ENCODE measurements around the gene TOM1.
A peak's percentile ranks its signal among the peaks of the same experiment; 100 is the strongest.

TOM1 gene

DNA sequence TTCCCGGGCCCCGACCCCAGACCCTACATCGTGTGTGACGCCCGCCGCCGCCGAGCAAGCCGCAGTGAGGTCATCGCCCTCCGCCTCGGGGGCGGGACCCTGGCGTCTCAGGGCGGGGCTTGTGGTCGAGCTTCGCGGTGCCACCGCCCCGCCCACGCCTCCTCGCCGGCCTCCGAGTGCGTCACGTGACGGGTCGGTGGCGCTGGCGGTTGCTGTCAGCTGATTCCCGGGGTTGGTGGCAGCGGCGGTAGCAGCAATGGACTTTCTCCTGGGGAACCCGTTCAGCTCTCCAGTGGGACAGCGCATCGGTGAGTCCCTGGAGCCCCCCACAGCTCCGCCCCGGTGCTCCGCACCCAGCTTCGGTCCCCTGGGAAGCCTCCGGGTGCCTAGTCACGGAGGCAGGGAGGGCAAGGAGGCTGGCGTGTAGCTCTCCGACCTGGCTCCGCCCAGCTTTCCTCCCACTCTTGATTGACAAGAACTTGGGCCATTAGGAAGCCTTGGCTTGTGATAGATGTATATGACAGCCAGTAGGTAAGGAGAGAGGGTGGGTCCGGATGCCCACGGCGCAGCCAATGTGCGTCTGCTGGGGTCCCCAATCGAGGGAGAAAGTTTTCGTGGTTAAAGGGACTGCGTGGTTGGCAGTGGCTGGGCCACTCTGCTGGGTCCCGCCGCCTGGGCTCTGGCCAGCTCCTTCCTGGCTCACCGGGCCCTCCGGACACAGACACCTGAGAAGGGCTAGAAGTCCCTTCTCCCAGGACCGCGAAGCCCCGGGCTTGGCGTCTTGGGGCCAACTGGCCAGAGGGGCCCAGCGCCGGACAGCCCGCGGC is at the start of gene TOM1:
TSS of gene TOM1 (plus strand) at position 222 of the 827 bp plus-strand sequence. CDS start at position 257, 35 bp downstream.
- peak; percentile 97 for DNase-seq

DNA sequence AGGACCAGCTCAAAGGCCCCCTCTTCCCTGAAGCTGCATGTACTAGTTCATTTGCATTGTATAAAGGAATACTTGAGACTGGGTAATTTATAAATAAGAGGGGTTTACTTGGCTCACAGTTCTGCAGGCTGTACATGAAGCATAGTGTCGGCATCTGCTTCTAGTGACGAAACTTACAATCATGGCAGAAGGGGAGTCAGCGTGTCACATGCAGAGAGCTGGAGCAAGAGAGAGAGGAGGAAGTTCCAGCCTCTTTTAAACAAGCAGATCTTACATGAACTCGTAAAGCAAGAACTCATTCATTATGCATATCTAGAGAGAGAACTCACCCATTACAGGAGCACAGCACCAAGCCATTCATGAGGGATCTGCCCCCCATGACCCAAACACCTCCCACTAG is 49.5 kb upstream of the TOM1 start:
- no peak for DNase-seq

DNA sequence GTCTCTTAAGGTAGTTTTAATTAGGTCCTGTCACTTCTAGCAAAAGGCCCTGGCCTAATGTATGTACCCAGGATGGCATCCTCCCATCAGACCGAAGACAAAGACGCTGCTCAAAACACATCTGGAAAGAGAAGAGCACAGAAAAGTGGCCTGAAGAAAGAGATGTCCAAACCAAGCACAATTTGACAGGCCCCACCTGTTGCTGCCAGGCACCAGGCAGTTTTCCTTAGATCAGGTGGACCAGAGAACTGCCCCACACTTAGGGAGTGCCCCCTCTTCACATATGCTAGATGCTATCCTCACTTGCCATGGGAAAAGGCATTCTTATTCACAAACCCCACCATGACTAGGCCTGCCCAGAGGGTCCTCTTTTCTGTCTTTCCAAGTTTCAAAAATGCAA is 45.7 kb upstream of the TOM1 start:
- no peak for DNase-seq

DNA sequence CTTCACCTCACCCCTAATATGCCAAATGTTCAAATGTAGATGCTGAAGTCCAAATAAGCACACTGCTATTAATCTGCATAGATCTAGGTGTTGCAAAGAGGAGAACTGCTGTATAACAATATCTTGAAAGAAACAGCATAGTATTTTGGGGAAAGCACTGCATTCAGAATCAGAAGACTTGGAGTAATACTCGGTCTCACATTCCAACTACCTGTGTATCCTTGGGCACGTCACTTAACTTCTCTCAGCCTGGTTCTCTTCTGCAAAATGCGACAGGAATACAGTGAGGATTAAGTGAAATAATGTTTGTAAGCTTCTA is 42.7 kb upstream of the TOM1 start:
- no peak for DNase-seq

DNA sequence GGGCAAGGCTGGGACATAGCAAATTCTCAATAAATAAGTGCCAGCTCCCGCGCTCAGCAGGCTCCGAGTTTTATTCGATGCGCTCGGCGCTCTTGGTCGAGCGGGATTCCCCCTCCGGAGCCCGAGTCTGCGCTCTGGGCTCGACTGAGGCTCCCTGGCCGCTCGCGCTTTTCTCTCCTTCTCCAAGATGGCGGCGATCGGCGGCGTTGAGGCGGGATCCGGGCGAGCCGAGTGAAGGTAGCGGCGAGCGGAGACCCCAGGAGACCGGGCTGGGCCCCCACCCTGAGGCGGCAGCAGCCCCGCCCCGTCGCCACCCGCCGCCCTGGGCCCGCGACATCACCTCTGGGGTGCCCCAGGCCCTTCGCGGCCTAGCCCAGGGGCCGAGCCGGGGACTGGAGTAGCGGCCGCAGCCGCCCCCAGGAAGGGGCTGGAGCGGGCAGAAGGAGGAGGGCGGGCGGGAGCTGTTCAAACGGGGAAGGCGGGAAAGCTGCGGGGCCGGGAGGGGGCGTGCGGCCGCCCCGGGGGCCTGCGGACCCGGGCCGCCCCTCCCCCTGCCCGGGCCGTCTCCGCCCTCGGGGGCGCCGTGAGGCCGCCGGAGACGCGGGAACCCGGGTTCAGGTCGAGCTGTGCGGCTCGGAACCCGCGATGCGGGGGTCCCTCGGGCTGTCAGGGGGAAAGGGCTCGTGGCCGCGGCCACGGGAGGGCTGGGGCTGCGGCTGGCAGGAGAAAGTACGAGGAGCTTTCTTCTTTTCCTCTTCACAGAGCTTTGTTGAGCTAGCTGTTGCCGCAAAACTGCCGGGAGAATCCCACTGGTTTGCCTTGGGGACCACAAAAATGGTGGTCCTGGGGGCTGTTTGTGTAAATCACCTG is 42.1 kb upstream of the TOM1 start, which contains the start of gene HMGXB4:
TSS of gene HMGXB4 (plus strand) at position 173 of the 870 bp plus-strand sequence. CDS start 4,898 bp downstream, outside the sequence.
- peak; percentile 94 for DNase-seq

DNA sequence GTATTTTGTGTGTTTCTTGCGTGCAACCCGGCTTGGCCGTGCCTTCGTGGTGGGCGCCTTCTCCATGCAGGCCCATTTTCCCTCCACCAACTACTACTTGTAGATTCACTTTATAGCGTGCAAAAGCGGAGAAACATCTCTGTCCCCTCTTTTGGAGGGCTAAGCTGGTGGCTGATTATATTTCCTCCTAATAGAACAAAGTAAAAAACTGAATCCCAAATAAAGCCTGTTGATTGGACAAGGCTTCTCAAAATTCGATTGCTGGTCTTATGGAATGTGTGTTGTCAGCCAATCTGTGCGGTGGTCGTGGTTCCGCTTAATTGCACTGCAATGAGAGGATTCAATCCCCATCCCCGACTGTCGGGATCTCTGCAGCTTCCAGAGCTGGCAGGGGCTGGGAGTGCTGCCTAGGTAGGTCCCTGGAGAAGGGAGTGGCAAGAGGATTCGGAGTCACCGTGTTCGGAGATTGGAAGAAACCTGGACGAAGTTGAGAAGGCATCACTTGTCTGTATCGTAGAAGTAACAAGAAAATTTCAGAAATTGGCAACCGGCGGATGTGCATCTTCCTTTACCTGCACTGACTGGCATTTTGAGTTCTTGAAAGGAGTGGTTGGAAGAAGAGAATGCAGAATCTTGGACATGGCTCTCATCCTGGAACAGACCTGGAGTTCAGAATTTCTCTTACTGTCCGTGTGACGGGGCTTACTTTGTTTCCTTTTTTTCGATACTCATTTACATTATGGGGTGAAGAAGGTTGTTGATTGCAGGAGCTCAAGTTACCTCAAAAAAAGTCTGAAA is 41.3 kb upstream of the TOM1 start:
- DNase-seq: peak; percentile 7

DNA sequence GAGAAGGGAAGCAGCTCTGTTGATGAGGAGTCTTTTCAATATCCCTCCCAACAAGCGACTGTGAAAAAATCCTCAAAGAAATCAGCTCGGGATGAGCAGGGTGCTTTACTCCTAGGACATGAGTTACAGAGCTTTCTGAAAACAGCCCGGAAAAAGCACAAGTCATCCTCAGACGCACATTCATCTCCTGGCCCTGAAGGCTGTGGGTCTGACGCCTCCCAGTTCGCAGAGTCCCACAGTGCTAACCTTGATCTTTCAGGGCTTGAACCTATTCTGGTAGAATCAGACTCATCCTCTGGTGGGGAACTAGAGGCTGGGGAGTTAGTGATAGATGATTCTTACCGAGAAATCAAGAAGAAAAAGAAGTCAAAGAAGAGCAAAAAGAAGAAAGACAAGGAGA is 34.7 kb upstream of the TOM1 start:
- no peak for DNase-seq

DNA sequence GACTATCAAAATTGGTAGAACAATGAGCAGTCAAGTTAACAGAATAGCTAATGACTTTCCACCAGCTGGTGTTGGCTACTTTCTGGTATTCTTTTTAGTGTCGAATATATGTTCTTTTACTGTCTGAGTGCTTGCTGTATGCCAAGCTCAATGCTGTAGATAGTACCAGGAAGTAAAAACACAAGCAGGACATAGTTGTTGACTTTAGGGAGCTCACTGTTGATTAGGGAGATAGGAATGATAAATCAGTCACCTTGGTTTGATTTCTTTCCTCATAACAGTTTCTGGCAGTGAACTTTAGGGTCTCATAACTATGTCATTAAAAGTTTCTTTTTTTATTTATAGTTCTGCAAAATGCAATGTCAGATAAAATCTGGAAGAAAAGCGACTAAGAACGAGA is 33.4 kb upstream of the TOM1 start:
- no peak for DNase-seq

DNA sequence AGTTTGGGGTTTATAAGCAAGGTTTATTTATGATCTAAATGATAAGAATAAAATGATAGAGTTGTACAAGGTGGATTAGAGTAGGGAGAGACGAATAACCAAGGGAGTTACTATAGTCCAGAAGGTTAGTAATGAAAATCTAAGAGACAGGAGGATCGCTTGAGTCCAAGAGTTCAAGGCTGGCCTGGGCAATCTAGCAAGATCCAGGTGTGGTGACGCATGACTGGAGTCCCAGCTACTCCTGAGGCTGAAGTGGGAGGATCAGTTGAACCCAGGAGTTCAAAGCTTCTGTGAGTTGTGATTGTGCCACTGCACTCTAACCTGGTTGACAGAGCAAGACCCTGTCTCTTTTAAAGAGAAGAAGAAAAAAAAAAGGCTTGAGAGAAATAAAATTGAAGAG is 30.1 kb upstream of the TOM1 start:
- DNase-seq: no peak

DNA sequence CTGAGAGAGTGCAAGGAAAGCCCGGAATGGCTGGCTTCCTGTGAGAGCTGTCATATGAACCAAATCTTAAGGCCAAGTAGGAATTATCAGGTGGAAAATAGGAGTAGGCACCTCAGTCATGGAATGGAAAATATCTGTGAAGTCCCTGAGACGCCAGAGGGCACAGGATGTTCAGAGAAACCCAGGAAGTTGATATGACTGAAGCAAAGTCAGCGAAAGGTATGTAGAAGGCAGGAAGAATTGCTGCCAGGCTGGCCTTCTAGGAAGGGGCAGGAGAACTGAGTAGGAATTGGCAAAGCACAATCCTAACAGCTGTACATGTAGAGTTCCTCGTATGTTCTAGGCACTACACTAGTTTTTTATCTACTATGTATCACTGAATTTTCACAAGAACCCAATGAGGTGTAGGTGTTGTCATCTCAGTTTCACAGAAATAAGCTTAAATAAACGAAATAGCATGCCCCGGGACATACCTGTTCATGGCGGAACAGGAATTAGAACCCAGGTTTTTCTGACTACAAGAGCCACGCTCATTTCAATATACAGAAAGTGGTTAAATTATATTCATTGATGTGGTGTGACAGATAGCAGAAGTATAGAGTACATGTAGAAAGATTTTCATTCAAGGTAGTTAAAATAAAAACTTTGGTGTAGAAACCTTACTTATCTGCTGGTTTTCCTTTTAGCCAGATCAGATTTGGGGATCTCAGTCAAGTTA is 25.4 kb upstream of the TOM1 start:
- DNase-seq: no peak

DNA sequence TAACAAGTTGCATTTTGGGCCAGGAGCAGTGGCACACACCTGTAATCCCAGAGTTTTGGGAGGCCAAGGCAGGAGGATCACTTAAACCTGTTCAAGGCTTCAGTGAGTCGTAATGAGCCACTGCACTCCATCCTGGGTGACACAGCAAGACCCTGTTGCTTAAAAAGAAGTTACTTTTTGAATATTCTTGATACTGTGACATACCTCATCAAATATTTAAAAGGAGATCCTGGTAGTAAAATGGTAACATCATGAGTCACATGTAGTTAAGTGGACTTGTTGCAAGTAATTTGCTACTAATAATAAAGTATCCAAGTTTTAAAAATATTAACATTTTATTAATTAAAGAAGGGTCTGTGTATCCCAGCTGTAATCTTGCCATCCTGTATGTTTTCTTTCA is 24.1 kb upstream of the TOM1 start:
- DNase-seq: no peak

DNA sequence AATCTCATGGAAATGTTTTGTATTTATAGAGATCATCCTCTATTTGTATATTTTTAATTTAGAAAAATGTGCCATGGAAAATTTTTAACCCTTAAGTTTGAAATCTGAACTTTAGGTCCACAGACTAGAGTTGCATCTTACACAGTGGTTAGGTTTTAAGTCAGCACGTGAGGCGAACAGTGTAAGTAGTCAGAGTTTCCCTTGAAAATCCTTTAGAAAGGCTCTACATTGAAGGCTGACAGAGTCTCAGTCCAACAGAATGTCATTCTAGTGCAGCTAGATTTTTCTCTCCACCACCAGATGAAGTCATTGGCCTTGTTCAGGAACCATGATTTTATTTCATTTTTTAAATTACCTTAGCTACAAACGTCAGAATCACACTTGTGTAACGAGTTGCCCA is 23.7 kb upstream of the TOM1 start:
- no peak for DNase-seq

DNA sequence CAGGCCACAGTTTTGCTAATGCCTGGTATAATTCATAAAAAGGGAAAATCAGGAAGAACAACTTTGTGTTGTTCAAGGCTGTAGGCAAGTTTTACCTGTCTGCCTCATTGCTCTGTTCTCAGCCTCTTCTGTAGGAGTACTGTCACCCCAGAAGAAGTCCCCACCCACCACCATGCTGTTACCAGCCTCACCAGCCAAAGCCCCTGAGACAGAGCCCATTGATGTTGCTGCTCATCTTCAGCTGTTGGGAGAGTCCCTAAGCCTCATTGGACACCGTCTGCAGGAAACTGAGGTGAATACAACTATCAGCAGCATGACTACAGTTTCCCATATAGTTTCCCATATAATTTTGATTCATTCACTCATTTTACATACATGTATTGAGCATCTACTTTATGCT is 11.6 kb upstream of the TOM1 start:
- DNase-seq: no peak

DNA sequence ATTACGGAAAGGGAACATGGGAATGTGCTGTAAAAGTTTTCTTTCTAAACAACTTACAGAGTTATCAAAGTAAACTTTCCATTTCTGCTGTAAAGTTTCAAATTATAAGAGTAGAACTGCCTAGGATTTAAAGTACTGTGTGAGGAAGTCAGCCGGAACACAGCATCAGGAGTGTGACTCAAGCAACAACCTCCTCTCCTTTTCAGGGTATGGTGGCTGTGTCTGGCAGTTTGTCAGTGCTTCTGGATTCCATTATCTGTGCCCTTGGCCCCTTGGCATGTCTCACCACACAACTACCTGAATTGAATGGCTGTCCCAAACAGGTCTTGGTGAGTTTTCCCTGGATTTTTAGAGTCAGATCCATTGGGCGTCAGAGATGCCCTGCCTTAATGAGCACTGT is 6.9 kb upstream of the TOM1 start:
- DNase-seq: no peak

DNA sequence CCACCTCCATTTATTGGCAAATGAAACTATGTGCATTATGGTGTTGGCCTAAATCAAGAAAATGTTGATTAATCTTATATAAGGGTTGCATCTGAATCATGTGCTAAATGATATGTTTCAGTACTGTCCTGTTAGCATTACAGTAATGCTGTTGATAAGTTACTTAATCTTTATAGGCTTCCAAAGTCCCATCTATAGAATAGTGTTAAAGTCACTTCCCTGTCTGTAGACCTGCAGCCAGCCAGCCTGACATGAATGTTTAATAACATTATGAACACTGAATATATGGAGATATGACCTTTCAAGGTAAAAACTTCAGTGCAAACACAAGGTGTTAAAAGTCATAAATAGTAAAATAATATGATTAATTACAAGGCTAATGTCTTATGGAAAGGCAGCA is 3.6 kb upstream of the TOM1 start:
- DNase-seq: no peak

DNA sequence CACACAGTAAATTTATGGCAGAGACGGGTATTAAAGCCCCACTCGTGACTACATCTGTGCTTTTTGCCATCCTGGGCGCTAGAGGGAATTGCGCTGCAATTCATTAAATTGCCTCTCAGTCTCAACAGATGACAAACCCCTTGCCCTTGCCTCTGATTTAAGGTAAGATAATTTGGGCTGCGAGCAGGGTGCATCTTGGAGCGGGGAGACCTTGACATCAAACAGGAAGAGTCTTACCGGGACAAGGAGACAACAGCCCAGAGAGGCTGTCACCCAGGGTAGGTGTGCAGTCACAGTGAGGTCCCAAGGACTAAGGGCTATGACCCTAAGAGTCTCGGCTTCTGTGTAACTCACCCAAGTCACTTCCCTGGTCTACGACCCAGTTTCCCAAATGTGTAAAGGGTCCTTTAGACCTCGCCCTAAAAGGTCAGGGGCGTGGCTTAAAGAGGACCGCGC is 449 bp upstream of the TOM1 start:
- DNase-seq: peak; percentile 10

DNA sequence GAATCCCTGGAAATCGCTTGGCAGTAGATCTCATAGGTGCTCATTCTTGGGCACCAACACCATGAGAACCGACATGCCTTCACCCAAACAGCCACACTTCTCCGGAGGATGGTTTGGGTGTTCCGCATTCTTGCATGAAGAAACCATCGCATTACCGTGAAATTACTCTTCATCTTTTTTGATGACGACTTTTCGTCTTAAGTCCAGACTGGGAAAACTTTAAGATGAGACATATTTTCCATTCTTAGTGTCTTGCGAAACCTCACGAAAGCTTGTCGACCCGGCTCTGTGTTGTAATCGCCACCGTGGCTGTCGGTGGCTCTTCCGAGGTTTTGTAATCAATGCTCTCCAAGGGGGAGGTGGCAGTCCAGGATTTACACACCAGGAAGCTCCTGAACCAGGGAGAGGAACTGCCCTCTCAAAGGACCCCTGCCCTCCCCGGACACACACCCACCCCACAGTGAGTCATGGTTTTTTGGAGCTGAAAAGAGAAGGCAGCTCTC is 1.7 kb downstream of the TOM1 start:
- no peak for DNase-seq

DNA sequence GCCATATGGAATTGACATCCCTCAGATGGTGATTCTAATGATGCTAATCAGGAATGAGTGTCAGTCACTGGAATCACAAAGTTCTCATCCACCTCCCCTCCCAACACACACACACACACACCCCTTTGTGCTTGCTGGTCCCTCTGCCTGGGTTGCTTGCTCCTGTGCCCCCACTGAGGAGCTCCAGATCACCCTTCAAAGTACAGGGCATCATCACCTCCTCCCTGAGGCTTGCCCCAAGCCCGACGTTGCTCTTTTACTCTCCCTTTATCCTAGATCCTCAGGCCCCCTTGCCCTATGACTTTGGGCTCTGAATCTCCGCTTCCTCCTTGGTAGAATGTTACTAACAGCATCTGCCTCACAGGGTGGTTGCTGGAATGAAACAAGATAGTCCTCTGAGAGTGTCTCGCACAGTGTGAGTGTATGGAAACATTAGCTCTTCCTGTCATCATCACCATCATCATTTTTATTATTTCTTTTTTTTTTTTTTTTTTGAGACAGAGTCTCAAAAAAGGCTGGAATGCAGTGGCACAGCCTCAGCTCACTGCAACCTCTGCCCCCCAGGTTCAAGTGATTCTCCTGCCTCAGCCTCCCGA is 3.4 kb downstream of the TOM1 start:
- DNase-seq: no peak

DNA sequence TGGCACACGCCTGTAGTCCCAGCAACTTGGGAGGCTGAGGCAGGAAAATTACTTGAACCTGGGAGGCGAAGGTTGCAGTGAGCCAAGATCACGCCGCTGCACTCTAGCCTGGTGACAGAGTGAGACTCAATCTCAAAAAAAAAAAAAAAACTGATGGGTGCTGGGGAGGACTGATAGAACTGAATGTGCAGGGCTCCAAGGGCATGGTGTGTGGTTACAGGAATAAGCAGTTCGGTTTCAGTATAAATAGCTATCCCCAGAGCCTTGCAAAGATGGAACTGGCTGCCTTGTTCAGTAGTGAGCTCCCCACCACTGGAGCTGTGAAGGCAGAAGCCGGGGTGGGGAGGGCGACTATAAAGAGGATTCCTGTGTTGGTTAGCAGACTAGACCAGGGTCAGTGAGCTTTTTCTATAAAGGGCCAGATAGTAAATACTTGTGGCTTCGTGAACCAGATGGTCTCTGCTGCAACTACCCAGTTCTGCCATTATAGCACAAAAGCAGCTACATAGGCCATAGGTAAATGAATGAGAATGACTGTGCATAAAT is 5.9 kb downstream of the TOM1 start:
- peak; percentile 32 for DNase-seq

DNA sequence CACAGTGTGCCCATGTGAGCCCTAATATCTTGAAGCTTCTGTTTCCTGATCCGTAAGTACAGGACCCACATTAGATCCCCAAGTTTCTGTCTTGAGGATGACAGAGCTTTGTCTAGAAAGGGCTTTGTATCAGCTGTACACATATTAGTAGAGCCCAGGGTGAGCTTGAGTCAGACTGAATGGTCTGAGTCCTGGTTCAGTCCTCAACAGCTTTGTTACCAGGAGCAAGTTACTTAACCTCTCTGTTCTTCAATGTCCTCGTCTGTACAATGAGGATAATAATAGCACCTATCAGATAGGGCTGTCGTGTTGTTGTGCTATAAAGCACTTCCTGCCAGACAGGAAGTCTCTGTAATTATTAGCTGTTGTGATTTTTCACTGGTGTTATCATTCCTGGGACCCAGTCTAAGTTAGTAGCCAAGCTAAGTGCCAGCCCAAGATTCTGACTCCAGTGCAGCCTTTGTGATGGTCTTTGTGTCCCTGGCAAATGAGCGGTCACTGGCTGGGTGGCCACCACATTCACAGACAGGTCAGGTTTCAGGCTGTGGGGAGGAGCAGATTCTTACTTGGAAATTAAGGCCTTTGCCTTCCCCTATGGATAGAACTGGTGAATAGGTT is 6.8 kb downstream of the TOM1 start:
- no peak for DNase-seq

DNA sequence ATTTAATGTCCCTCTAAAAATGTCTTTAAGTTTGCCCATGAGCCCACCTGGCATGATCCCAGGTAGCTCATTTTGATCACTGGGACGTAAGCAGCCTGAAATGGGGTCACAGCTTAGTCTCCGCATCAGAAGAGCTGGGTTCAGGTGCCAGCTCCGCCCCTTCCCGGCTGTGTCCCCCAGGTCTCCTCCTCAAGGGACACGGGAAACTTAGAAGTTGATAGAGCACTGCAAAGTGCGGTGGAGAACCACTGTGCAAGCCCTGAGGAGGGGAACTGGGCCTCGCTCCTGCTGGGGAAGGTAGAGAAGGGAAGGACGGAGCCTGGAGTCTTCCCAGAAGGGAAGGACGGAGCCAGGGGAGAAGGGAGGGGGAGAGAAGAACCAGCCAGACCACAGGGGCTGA is 7.7 kb downstream of the TOM1 start:
- DNase-seq: no peak
